Epithelial cell of umbilical artery (primary cell): ENCODE data around the gene EIF3K. TPM values are rescaled to one million over a fixed set of nuclear protein-coding genes. Genes with fewer than 3 reads are reported as not detected.

ENCODE experiments used
- total RNA-seq: library from RNA; depleted of rRNA; stranded (reverse); fragments of >200 nt; gene quantifications from 2 replicates; pipeline ENCODE4 v1.2.3, GENCODE V29; 2014

EIF3K gene
- total RNA-seq = 277 and 466 TPM in 2 replicates

GRCh38 chr19:38618590-38619360, at the start of gene EIF3K:
Gene EIF3K (plus strand): TSS chr19:38619188. CDS start chr19:38619269, 81 bp downstream.

DNA sequence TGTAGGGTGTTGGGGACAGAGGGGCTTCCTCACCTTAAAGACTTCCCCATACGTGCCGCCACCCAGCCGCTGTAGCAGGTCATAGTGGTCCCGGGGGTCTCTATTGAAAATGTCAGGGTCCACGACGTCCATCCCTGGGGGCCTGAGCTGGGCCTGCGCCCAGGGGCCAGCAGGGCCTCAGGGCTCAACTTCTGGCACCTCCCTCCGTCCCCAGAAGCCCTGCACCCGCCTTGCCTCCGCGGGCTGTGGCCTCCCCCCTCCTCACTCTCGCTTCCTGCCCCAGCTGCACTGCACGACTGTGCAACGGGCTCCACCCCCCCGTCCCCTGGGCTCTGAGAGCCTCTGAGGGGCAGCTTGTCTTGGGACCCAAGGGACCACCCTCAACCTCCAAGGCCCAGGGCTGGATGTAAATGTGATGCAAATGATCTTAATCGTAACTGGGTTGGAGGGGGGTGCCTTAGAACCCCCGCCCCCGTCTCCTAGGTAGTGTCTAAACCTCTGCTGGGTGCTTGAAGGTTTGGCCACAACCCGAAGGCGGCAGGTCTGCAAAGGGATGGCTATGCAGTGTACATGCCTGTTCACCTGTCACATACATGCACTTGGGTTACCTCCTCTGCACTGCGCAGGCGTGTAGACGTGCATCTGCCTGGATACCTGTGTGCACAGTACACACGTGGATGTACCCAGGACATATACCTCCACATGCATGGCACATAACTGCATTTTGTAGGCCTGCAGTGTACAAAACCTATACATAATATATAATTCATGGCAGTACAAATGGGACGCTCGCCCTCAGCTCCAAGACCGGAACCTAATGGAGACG, 1.0 kb upstream of the EIF3K start, which contains the start of gene MAP4K1:
Gene MAP4K1 (minus strand): TSS at position 190 of the 826 bp plus-strand sequence. CDS start 58 bp downstream, at position 132.

DNA sequence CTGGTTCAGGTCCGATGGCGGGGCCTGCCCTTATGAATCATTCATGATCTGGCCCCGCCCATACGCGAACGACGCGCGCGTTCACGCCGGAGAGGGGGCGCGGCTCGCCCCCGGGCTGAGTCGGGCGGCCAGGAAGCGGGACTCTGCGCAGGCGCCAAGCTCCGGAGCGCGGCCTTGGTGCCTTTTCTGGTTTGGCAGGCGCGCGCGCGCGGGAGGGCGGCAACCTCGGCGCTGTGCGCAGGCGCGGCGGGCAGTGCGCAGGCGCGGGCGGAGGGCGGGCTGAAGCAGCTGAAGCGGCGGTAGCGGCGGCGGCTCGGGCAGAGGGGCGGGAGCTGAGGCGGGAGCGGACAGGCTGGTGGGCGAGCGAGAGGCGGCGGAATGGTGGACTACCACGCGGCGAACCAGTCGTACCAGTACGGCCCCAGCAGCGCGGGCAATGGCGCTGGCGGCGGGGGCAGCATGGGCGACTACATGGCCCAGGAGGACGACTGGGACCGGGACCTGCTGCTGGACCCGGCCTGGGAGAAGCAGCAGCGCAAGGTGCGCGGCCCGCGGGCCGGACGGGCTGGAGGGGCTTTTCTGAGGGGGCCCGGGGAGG, 28.5 kb downstream of the EIF3K start, which contains the start of gene ACTN4:
Gene ACTN4 (plus strand): TSS at position 282 of the 598 bp plus-strand sequence. CDS start 97 bp downstream, at position 379.

Other genes with a start within 250 kb of the EIF3K start
- 351 and 475 TPM in 2 replicates for gene PSMD8, start 244.6 kb upstream of the EIF3K start, total RNA-seq
- gene GGN, start 231.2 kb upstream of the EIF3K start, total RNA-seq = 0.30 and 0.32 TPM in 2 replicates
- gene SPRED3, start 230.5 kb upstream of the EIF3K start, total RNA-seq = 1.4 and 2.6 TPM in 2 replicates
- gene FAM98C, start 216.1 kb upstream of the EIF3K start, total RNA-seq = 7.8 and 11.4 TPM in 2 replicates
- gene RASGRP4, start 193.0 kb upstream of the EIF3K start, total RNA-seq = not detected in 2 replicates
- gene RYR1, start 185.5 kb upstream of the EIF3K start, total RNA-seq = under 0.01 and 0.61 TPM in 2 replicates
- 0.15 TPM in 1 of 2 replicates, not detected in the other for gene MAP4K1, start 1.2 kb upstream of the EIF3K start, total RNA-seq
- gene ACTN4, start 28.5 kb downstream of the EIF3K start, total RNA-seq = 211 and 395 TPM in 2 replicates
- not detected in 2 replicates for gene CAPN12, start 125.3 kb downstream of the EIF3K start, total RNA-seq
- not detected in 2 replicates for gene LGALS7, start 154.3 kb downstream of the EIF3K start, total RNA-seq
- gene LGALS7B, start 170.0 kb downstream of the EIF3K start, total RNA-seq = not detected in 2 replicates
- gene LGALS4, start 193.8 kb downstream of the EIF3K start, total RNA-seq = not detected in 2 replicates
- gene ECH1, start 212.6 kb downstream of the EIF3K start, total RNA-seq = 24.4 and 36.3 TPM in 2 replicates
- gene HNRNPL, start 230.8 kb downstream of the EIF3K start, total RNA-seq = 307 and 342 TPM in 2 replicates